Stimulated activated CD4-positive, alpha-beta T cell treated with anti-CD3 and anti-CD28 coated beads, Interleukin-12 subunit alpha, Interleukin-12 subunit beta, amount 100 ng/mL, for 4 hours (primary cell): ENCODE results near the gene PNPLA2.

Source experiments
- DNase-seq: peaks from one replicate; pipeline ENCODE4 v3.0.0-alpha.2; 2020

The PNPLA2 gene

DNA sequence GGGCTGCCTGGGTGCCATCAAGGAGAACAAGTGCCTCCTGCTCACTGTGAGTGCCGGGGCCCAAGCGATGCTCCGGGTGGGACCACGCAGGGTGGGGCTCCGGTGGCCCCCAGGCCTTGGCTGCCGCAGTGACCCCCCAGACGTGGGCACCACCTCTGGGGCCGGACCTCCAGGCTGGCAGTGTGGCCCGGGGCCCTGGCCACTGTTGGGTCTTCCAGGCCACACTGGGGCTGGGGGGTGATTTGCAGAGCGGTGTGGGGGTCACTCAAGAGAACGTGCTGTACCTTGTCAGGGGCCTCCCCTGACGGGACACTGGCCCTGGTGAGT, 43.9 kb downstream of the PNPLA2 start:
- DNase-seq: no peak

DNA sequence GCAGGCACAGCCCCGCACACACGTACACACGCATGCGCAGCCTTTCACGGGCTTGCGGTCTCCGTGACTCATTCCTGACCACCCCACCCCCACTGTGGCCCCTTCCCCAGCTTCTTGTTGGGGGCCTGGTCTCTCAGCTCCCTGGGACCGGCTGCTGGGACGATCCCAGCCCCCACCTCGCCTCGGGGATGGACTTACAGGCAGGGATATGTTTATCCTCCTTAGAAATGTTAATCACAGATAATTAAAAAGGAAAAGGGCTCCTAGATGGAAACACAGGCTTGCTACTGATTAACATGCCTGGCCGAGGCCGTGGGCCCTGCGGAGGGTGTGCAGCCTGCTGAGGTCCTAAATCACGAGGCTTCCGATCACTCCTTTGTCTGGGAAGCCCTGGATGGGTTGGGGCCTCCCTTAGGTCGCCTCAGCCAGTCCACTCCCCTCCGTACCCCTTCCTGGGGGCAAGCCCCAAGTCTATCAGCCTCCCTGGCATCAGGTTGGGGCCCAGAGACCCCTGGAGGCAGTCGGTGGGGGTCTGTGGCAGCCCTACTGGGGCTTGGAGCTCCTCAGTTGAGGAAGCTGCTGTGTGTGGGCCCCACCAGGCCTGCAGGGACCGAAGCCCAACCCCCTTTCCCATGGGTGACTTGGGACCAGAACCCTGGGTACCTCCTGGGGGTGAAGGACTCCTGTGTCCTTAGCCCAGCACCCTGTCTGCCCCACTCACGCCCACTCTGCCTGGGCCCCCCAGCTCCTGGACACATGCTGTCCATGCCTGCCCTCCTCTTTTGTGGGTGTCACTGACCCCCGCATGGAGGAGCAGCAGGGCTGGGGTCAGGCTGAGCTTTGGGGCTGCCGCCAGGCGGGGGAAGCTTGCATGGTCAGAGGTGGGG, 44.6 kb downstream of the PNPLA2 start:
- no peak for DNase-seq

DNA sequence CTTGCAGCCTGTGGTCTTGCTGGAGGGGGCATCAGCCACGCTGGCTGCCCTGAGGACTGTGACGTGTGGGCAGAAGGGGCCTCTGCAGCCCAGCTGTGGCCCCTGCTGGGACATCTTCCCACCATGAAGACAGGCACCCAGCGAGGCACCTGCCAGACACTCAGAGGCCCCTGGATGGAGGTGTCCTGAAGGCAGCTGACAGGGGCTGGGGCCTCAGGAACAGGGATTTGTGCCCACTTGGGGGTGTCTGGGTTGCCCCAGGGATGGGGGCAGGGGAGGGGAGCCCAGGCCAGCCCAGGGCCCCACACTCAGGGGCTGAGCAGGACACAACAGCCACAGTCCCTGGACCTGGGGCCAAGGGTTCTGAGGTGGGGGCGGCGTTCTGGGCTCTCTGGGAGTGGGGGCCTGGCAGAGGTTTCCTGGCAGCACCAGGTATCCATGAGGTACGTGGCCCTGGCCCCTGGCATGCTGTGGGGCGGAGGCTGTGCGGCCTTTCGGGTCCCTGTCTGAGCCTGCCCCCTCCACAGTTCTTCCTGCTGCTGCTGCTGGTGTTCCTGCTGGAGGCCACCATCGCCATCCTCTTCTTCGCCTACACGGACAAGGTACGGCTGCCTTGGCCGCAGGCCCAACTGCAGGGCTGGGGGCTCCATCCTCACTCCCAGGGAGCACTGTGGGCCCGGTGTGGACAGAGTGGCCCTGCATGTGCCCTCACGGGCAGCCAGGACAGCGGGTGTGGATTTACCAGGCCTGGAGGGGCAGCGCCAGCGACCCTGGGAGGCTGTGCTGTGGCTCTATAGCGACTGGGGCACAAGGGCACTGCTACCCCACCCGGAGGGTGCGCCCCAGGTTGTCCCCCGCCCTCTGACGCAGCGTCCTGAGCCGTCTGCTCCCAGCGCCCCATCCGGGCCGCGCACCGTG, 45.5 kb downstream of the PNPLA2 start:
- no peak for DNase-seq

DNA sequence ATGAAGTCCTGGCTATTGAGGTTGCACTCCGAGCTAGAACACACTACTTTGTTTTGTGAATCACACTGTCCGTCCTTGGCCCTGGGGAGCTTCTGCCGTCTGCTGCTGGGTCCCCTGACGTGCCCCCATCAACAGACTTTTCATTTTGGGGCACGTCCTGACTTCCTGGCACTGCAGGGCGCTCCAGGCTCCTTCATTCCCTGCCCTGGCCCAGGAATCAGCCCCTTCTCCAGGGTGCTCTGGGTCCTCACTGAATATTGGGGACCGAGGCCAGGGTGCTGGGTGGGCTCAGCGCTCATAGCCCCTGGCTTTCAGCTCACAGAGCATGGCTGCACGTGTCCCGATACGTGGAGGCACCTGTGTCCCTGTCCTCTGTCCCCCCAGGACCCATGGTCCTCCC, 46.2 kb downstream of the PNPLA2 start:
- DNase-seq: no peak

DNA sequence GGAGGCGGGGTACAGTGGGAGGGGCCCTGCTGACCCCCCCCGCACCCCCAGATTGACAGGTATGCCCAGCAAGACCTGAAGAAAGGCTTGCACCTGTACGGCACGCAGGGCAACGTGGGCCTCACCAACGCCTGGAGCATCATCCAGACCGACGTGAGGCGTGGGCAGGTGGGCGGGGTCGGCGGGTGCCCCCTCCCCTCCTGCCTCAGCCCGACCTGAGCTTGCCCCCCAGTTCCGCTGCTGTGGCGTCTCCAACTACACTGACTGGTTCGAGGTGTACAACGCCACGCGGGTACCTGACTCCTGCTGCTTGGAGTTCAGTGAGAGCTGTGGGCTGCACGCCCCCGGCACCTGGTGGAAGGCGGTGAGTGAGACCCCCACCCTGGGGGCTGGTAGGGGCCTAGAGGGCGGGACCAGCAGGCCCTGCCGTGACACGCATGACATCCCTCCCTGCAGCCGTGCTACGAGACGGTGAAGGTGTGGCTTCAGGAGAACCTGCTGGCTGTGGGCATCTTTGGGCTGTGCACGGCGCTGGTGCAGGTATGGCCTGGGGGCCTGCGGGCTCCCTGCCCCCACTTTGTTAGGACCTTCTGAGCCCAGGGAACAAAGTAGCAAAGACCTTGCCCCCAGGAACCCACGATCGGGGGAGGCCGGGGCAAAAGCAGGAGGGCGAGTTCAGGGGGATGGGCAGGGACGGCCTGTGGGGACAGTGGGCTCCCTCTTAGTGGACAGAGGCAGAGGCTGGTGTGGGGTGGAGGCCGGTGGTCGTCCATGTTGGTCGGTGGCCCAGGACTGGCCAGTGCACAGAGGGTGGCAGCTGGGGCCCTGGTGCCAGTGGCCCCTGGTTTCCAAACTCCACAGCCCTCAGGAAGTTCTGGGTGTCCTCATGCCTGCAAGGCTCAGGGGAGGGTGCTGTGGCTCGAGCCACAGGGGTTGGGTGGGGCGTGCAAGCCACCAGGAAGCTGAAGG, 47.0 kb downstream of the PNPLA2 start:
- no peak for DNase-seq

DNA sequence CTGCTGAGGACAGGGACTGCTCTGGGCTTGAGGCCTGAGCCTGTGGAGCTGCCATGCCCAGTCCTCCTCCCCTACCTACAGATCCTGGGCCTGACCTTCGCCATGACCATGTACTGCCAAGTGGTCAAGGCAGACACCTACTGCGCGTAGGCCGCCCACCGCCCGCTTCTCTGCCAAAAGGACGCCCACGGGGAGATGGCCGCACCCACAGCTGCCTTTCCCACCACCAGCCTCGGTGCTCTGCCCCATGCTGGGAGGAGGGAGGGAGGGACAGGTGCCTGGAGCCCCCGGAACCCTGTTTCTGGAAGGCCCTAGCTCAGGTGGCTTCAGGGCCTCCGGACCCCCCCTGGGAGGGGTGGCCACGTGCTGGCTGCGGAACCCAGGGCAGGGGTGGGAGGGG, 47.8 kb downstream of the PNPLA2 start:
- DNase-seq: no peak

DNA sequence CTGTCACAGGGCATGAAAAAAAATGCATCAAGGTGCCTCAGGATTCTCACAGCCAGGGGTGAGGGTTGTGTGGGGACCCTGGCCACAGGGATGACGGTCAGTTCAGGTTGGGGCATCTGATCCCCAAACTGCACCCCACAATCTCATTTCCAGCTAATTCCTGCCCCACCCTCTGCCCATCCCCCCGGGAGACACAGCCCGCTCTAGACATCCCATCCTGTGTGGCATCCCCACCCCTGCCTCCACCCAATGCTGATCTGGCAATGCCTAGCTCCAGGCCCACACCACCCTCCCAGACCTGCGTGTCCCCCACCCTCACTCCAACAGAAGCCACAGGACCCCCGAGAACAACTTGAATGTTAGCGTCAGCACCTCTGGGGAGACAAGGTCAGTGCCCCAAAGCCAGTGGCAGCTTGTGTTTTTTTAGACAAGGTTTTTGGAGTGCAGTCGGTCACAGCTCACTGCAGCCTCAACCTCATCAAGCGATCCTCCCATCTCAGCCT, 49.2 kb downstream of the PNPLA2 start:
- DNase-seq: no peak

DNA sequence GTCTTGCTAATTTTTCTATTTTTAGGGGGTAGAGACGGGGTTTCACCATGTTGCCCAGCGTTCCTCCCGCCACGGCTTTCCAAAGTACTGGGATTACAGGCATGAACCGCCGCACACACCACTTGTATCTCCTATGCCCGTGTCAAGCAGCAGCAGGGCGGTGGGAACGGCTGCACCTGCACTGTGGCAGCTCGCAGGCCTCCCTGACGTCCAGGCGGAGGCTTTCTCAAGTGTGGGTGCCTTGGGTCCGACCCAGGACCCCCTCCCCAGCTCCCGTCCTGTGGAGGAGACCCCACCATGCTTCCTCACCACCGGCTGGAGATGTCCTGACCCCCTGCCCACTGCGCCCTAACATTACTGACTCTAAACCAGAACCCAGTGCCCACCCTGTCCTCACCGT, 49.7 kb downstream of the PNPLA2 start:
- DNase-seq: no peak

DNA sequence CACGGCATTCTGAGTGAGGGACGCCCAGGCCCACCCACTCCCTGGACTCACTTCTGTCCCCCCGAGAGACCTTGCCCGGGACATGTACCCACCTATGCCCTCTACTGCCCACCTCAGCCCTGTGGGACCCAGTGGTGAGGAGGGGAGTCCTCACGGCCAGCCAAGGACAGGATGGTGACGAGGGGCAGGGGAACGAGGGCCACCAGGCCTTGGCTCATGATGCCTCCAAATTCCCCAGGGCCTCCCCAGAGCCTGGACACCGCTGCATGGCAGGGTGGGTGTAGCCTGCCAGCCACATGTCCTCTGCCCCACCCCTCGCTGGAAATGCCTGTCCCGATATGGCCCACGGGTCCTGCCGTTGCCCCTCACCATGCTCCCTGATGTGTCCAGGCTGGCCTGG, 50.1 kb downstream of the PNPLA2 start:
- no peak for DNase-seq

DNA sequence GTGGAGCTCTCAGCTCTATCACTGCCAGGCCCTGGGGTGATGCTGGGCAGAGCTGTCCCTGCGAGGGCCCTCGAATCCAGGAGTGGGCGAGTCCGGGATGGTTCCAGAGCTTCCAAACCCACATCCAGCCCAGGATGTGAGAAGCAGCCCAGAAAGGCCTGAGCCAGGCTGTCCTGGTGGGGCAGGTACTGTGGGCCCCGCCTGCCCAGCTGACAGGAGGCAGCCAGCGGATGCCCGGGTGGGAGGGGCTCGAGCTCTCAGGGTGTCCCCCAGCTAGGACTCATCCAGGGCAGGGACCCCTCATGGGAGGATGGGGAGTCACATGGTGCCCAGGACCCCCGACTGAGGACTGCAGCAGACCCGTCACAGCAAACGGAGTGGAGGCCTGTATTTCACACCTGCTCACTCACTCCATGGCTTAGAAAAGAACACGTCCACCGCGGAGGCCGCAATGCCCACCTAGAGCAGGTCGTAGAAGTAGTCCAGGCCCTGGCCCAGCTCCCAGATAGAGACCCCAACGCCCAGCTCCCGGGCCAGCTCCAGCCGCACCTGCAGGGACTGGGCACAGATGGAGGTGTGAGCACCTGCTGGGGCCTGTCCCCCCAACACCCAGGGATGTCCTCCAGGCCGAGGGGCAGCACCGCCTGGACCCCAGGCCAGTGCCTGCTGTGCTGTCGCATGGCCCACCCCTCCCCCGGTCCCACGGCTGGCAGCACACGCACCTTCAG, 50.8 kb downstream of the PNPLA2 start:
- no peak for DNase-seq

DNA sequence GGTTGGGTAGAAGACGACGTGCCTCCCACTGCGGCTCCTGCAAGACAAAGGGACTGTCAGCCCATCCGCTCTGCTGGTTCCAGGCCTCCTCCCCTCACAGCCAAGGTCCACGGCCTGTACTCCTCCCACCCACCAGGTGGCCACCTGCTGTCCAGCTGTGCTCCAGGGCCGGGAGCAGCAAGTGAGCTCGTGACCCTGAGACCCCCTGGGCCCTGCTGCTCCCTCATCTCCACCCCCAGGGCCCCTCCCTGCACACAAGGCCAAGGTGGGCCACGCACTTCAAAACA, 51.4 kb downstream of the PNPLA2 start:
- no peak for DNase-seq

DNA sequence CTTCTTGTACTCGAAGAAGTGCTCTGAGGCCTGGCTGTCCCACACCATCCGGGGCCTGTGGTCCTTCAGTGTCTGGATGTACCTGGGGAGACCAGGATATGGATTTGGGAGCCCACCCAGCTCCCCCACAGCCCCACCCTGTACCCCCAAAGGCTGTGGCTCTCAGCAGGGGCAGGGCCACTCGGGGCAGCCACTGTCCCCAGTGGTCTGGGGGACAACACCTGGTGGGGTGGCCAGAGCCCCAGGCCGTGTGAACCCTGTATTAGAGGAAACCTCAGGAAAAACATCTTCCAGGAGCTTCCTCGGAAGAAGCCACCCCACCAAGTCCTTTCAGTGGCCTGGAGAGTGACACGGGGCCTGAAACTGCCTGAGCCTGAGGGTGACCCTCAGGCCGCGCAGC, 51.7 kb downstream of the PNPLA2 start:
- DNase-seq: no peak

DNA sequence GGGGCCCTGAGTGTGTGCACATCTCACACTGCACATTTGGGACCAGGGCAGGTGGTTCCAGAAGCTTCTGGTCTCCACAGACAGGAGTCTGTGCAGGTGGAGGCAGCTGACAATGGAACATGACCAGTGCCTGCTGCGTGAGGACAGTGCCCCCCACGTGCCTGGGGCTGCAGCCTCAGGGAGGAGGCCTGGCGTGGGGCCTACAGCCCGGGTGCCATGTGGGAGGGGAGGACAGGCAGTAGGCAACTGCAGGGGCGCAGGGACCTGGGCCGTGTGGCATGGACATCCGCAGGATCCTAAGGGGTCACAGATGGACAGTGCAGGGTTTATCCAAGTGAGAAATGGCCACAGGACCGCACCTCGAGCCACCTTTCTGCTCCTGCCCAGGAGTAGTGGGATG, 52.8 kb downstream of the PNPLA2 start:
- DNase-seq: no peak

DNA sequence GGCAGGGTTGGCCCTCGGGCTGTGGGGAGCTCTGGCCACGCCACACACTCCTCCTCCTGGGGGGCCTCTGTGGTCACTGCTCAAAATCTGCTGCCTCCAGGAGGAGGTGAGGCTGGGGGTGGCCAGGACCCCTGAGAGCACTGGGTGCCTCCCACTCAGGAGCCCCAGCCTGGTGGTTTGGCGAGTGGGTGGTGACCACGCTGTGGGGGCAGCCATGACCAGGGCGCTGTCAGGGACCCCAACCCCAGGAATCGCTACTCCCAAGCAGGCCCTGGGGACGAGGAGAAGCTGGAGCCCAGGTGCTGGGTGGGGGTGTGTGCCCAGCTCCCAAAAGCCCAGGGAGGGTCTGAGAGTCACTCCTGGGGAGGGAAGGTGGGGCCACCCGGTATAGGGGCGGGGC, 54.1 kb downstream of the PNPLA2 start:
- DNase-seq: no peak

DNA sequence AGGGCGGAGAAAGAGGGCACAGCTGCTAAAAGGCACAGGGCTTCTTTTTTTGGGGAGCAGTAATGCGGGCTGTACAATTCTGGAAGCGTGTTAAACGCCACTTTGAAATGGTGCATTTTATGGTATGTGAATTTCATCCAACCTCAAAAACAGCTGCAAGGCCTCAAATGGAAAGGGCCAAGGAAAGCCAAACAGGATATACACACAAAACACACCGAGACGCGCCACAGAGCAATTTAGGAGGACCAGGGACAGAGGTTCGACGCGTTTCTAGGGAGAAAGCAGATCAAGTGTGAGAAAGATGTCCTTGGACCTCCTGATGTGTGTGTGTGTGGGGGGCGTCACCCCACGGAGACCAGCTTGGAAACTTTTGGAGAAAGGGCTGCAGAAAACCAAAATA, 55.0 kb downstream of the PNPLA2 start:
- DNase-seq: no peak
